Effector memory CD4-positive, alpha-beta T cell (primary cell): Measurements from ENCODE around the gene TRIML2.

Experiments used
- DNase-seq, 3 donors: peaks; one replicate each; pipeline ENCODE4 v3.0.0-alpha.2; 2020
- H3K27ac ChIP-seq: 2 replicates; pipeline ENCODE4 v1.7.0; 2013; ENCODE audit warnings: mild to moderate bottlenecking, low read length, moderate library complexity; ENCODE audit not compliant: insufficient read depth, poor library complexity, severe bottlenecking
- H3K27me3 ChIP-seq: replicated peaks from 2 replicates; pipeline ENCODE4 v1.7.0; 2013; ENCODE audit warnings: mild to moderate bottlenecking, low read length; ENCODE audit not compliant: insufficient read depth, control insufficient read depth, poor library complexity, severe bottlenecking
- H3K36me3 ChIP-seq: 2 replicates; pipeline ENCODE4 v1.7.0; 2013; ENCODE audit warnings: mild to moderate bottlenecking, low read length, moderate library complexity; ENCODE audit not compliant: control insufficient read depth, insufficient read depth
- H3K4me1 ChIP-seq: 2 replicates; pipeline ENCODE4 v1.7.0; 2013; ENCODE audit warnings: low read length, mild to moderate bottlenecking; ENCODE audit not compliant: control insufficient read depth, insufficient read depth, poor library complexity, severe bottlenecking
- H3K4me3 ChIP-seq: 2 replicates; pipeline ENCODE4 v1.7.0; 2013; ENCODE audit warnings: low read length, low read depth, mild to moderate bottlenecking; ENCODE audit not compliant: insufficient read depth, poor library complexity, severe bottlenecking
- H3K9me3 ChIP-seq: 2 replicates; pipeline ENCODE4 v1.7.0; 2013; ENCODE audit warnings: mild to moderate bottlenecking, low read length, moderate library complexity; ENCODE audit not compliant: control insufficient read depth

Gene TRIML2

DNA sequence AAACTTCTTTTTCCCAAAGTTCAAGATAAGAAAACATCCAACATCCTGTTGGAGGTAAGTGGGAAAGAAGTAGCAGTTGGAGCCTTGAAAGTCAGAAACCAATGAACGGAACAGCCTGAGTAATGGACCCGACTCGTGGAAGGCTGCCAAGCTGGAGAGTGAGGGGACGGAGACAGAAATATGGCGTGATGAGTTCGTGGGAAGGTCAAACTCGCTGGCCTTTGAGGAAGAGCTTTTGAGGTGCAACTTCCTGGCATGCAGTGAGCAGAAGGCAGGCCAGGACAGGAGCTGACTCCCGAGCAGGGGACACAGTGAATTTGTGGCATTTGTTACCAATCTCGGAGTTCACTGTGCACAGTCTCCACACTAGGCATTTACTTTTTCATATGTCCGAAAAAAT, 28.8 kb upstream of the TRIML2 start:
- no peak for DNase-seq
- Histone ChIP-seq H3K27me3 (no peaks in the 10 kb centered on the region), H3K36me3 (no peaks in the 10 kb centered on the region), H3K9me3 (no peaks in the 10 kb centered on the region), H3K4me1 (no peaks in the 10 kb centered on the region), H3K27ac (no peak overlapping the region), H3K4me3 (no peak overlapping the region)

DNA sequence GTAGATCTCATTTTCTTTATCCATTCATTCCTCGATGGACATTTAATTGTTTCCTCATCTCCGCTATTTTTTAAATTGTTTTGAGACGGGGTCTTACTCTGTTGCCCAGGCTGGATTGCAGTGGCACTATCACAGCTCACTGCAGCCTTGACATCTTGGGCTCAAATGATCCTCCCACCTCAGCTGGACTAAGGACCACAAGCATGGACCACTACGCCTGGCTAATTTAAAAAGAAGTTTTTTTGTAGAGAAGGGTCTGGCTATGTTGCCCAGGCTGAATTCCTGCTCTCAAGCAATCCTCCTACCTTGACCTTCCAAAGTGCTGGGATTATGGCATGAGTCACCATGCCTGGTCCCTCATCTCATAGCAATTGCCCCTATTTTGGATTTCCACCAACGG, 22.8 kb upstream of the TRIML2 start:
- Histone ChIP-seq H3K4me1 (no peaks in the 10 kb centered on the region), H3K27me3 (no peaks in the 10 kb centered on the region), H3K27ac (no peak overlapping the region), H3K4me3 (no peak overlapping the region), H3K36me3 (no peaks in the 10 kb centered on the region), H3K9me3 (no peaks in the 10 kb centered on the region)
- DNase-seq, result no peak

DNA sequence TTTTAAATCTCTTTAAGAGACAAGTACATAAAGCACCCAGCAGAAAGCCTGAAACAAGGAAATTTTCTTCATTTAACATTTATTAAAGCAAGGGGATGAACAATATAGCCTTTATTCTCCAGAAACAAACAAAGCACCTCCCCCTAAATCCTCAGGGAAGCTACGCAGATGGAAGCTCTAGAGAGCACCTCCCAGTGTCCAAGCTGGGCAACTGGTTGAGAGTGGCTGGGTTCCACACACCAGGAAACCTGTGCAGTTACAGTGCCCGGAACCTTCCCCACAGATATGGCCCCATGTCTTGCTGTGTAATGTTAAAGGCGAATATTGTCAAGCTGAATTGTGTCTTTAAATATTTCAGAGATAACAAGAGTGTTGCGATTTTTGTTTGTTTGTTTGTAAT, 21.0 kb upstream of the TRIML2 start:
- Histone ChIP-seq H3K27ac (no peak overlapping the region), H3K9me3 (no peaks in the 10 kb centered on the region), H3K4me3 (no peak overlapping the region), H3K27me3 (no peaks in the 10 kb centered on the region), H3K4me1 (no peaks in the 10 kb centered on the region), H3K36me3 (no peaks in the 10 kb centered on the region)
- no peak for DNase-seq

DNA sequence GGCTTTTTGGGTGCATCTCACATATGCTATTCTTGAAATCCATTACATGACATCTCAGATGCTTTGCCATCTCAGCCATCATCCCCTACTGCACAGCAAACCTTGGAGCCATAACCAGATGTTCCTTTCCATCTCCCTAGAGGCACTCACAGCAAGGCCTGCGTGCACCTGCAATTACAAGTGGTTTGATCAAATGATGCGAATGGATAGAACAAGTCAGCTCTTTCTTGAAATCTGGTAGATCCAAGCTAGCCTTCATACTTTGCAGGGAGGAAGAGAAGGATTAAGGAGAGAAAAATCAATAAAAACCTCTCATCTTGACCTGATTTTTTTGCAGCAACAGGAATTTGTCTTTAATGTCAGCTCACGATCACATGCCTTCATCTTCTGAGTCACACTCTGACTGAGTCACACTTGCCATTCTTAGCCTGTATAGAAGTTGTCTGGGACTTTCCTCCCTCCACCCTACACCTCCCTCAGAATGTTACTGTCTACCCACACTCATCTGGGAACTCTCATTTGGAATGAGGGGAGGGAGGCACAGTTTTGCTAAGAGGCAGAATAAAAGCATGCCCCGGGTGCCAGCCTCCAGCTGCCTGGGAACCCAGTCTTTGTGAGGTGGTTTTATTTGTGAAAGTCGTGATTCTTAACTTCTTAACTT, 17.9 kb upstream of the TRIML2 start:
- Histone ChIP-seq H3K9me3 (no peaks in the 10 kb centered on the region), H3K27me3 (no peaks in the 10 kb centered on the region), H3K4me3 (no peak overlapping the region), H3K36me3 (no peaks in the 10 kb centered on the region), H3K4me1 (no peaks in the 10 kb centered on the region), H3K27ac (no peak overlapping the region)
- DNase-seq, result no peak

DNA sequence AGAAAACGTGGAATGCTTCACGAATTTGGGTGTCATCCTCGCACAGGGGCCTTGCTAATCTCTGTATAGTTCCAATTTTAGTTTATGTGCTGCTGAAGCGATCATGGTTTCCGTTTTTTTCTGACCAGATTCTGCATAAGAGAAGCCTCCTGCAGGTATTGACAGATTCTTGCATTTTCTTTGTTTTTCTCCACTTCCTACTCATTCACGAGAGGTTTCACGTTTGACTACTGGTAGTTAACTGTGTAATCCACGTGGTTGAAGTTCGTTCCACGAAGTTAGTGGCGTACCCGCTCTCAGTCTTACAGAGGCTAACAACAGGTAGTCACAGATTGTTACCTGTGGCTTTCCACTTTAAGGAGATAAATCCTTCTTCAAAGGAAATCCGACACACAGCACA, 12.1 kb upstream of the TRIML2 start:
- Histone ChIP-seq H3K36me3 (no peaks in the 10 kb centered on the region), H3K9me3 (no peaks in the 10 kb centered on the region), H3K4me3 (no peak overlapping the region), H3K27me3 (no peaks in the 10 kb centered on the region), H3K4me1 (no peaks in the 10 kb centered on the region), H3K27ac (no peak overlapping the region)
- DNase-seq, result no peak

DNA sequence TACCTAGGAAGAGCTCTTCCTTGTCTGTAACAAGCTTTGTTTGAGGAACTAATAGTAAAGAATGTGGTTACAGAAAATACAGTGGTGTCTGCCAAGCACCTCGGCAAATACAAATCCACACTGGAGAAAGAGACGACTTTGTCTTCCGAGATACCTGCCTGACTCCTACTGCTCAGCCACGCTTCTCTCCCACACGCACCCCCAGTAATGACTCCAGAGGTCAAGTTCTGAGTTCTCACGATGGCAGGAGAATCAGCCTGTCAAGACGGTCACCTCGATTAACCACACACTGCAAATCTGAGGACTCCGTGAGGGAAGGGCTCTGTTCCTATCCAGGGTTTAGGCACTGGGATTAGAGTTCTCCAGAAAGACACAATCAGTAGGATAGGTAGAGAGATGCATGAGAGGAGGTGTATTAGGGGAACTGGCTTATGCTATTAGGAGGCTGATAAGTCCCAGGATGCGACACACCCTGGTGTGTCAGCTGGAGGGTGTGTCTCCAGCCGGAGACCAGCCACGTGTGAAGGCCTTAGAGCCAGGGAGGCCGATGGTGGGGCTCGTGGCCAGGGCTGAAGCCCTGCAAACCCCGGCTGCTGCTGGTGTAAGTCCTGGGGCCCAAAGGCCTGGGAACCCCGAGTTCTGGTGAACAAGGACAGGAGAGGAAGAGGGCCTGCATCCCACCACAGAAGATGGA, 8.4 kb upstream of the TRIML2 start:
- H3K27ac ChIP-seq, result no peak overlapping the region
- no peaks in the 10 kb centered on the region for H3K27me3 ChIP-seq
- H3K4me3 ChIP-seq, result no peak overlapping the region
- H3K4me1 ChIP-seq, result no peaks in the 10 kb centered on the region
- DNase-seq, result no peak
- no peaks in the 10 kb centered on the region for H3K9me3 ChIP-seq
- no peaks in the 10 kb centered on the region for H3K36me3 ChIP-seq

DNA sequence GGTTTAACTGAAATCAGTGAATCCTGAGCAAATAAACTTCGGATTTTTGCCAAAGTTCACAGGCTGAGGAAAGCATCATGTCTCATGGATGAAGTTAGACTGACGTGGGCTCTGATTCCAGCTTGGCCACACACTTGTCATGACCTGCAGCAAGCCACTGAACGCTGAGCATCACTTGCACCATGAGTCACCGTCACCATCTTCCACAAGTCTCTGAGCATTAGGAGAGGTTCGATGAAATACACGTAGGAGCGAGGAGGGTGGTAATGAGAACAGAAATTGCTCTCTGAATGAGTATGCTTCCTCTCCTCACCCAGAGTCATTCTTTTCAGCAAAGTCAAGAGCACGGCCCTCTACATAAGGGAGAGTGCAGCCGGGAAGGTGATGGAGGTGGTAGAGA, 3.8 kb upstream of the TRIML2 start:
- Histone ChIP-seq H3K27ac (no peak overlapping the region), H3K9me3 (no peaks in the 10 kb centered on the region), H3K4me3 (no peak overlapping the region), H3K4me1 (no peaks in the 10 kb centered on the region), H3K36me3 (no peaks in the 10 kb centered on the region), H3K27me3 (no peaks in the 10 kb centered on the region)
- no peak for DNase-seq

DNA sequence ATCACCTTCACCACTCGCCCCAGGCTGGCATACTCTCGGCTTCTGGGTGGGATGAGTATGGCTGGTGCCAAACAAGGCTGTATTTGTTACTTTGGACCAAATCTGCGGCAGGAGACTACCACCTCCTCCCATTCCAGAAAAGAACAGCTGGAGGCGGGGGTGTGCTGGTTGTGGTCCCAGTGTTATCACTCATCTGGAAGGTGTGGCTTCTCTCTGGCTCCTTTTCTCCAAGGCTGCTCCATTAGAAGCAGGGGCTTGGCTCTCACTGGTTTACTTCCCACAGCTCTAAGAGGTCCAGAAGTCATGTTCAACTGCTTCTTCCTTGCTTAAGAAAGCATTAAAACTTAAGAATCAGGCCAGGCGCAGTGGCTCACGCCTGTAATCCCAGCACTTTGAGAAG, 2.6 kb upstream of the TRIML2 start:
- Histone ChIP-seq H3K36me3 (no peaks in the 10 kb centered on the region), H3K4me3 (no peak overlapping the region), H3K27ac (no peak overlapping the region), H3K9me3 (no peaks in the 10 kb centered on the region), H3K27me3 (no peaks in the 10 kb centered on the region), H3K4me1 (no peaks in the 10 kb centered on the region)
- DNase-seq, result no peak

DNA sequence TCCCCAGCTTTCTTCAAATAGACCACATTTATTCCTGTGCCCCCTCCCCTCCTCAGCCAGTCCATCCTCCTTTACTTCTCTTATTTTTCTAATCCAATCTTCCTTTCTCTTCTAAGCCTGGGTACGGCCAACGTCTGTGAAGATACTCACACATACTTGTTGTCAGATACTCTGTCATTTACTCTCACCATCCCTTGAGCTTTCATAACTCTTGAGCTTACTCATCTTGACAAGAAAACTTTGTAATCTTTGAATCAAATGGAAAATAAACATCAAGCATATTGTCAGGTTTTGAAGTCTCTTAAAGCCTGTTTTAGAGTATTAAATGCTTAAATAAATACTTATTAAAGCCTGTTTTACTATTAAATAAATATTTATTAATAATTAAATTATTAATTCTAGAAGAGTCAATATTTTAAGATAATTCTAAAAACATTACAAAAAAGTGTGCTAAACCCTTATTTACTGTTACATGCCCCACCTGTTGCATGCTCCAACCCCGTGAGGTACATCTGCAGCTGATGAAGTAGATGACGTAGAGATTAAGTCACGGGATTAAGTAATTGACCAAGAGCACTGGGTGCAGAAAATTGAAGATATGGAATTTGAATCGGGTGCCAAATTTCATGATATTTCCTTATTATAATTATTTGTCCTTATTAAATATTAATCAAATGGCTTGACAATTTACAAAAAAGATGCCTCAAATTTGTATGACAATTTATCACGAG, 1.5 kb upstream of the TRIML2 start:
- Histone ChIP-seq H3K27ac (no peak overlapping the region), H3K4me1 (no peaks in the 10 kb centered on the region), H3K4me3 (no peak overlapping the region), H3K36me3 (no peaks in the 10 kb centered on the region), H3K27me3 (no peaks in the 10 kb centered on the region), H3K9me3 (no peaks in the 10 kb centered on the region)
- DNase-seq, result no peak

DNA sequence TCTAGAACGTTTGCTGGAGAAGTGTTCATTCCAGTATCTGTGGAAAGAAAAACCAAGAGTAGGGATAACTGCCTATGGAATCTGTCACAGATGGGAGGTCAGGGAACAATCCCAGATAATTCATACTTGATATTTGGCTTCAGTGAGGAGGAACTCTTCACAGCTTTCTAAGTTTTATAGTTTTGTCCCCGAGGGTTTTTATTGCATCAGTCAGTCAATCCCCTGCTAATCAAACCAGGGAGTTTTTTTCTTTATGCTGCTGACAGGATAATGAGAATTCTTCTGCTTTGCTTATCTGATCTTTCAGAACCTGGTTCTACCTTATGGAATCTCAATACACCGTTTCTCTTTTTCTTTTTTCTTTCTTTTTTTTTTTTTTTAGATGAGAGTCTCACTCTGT, 633 bp upstream of the TRIML2 start:
- Histone ChIP-seq H3K9me3 (no peaks in the 10 kb centered on the region), H3K36me3 (no peaks in the 10 kb centered on the region), H3K4me3 (no peak overlapping the region), H3K27ac (no peak overlapping the region), H3K27me3 (no peaks in the 10 kb centered on the region), H3K4me1 (no peaks in the 10 kb centered on the region)
- DNase-seq, result no peak
